ENCODE data around the gene RNF217. TPM values are rescaled to one million over a fixed set of nuclear protein-coding genes. Genes with fewer than 3 reads are reported as not detected.
A peak's percentile ranks its signal among the peaks of the same experiment; 100 is the strongest.

The RNF217 gene
- total and polyA plus RNA-seq, 2 donors, result 3.4 to 7.8 TPM

GRCh38 chr6:125050663-125051318 lies 88.6 kb downstream of the RNF217 start:
- 87% methylated on average over 4 of the region's 4 CpGs for WGBS

GRCh38 chr6:125053809-125054208 lies 91.6 kb downstream of the RNF217 start:
- Histone ChIP-seq H3K4me1 (ENCODE audit: control insufficient read depth in 2 of 2, insufficient read depth in 2 of 2, low read length in 2 of 2) (no peaks in the 10 kb centered on the region), H3K27ac (ENCODE audit: low read depth in 1 of 2, low read length in 1 of 2) (no peak overlapping the region), H3K36me3 (ENCODE audit: control insufficient read depth in 2 of 2, insufficient read depth in 2 of 2, low read length in 1 of 2) (no peaks in the 10 kb centered on the region), H3K9me3 (ENCODE audit: control insufficient read depth in 2 of 2, insufficient read depth in 1 of 2, low read length in 1 of 2) (no peaks in the 10 kb centered on the region), H3K27me3 (ENCODE audit: control insufficient read depth in 2 of 2, insufficient read depth in 1 of 2, low read length in 1 of 2) (no peaks in the 10 kb centered on the region), H3K4me3 (ENCODE audit: low read length in 2 of 2) (no peak overlapping the region)
- DNase-seq (ENCODE audit: low read depth in 6 of 9, low spot score in 9 of 9), result no peak
- WGBS, result 97% methylated on average over 2 of the region's 2 CpGs

More at GRCh38 chr6:125050663-125051318, 88.6 kb downstream of the RNF217 start:
- no peaks in the 10 kb centered on the region for H3K36me3 ChIP-seq (ENCODE audit: control insufficient read depth in 2 of 2, insufficient read depth in 2 of 2, low read length in 1 of 2)
- no peaks in the 10 kb centered on the region for H3K4me1 ChIP-seq (ENCODE audit: control insufficient read depth in 2 of 2, insufficient read depth in 2 of 2, low read length in 2 of 2)
- no peak overlapping the region for H3K4me3 ChIP-seq (ENCODE audit: low read length in 2 of 2)
- H3K9me3 ChIP-seq (ENCODE audit: control insufficient read depth in 2 of 2, insufficient read depth in 1 of 2, low read length in 1 of 2), result no peaks in the 10 kb centered on the region
- DNase-seq (ENCODE audit: low read depth in 6 of 9, low spot score in 9 of 9), result no peak
- H3K27me3 ChIP-seq (ENCODE audit: control insufficient read depth in 2 of 2, insufficient read depth in 1 of 2, low read length in 1 of 2), result no peaks in the 10 kb centered on the region
- H3K27ac ChIP-seq (ENCODE audit: low read depth in 1 of 2, low read length in 1 of 2), result no peak overlapping the region

DNA sequence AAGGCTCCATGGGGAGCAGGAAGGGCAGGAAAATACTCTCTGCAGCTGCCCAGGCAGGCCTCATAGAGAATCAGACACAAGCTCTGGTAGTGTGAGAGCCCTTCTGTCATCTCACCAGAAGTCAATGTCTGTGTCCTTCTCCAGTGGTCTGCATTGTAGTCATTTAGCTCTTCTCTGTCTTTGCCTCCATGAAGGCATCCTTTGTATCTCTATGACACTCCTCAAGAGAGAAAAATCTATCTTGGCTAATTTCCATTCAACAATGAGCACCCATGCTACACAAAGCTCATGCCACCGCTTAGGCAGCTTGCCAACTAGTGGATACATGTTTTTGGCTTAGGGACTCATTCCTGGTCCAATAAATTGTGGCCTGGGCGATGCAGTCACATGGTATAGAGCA lies 92.1 kb downstream of the RNF217 start:
- 92% methylated on average over 2 of the region's 2 CpGs for WGBS
- Histone ChIP-seq H3K9me3 (ENCODE audit: control insufficient read depth in 2 of 2, insufficient read depth in 1 of 2, low read length in 1 of 2) (no peaks in the 10 kb centered on the region), H3K4me1 (ENCODE audit: control insufficient read depth in 2 of 2, insufficient read depth in 2 of 2, low read length in 2 of 2) (no peaks in the 10 kb centered on the region), H3K27ac (ENCODE audit: low read depth in 1 of 2, low read length in 1 of 2) (no peak overlapping the region), H3K4me3 (ENCODE audit: low read length in 2 of 2) (no peak overlapping the region), H3K36me3 (ENCODE audit: control insufficient read depth in 2 of 2, insufficient read depth in 2 of 2, low read length in 1 of 2) (no peaks in the 10 kb centered on the region), H3K27me3 (ENCODE audit: control insufficient read depth in 2 of 2, insufficient read depth in 1 of 2, low read length in 1 of 2) (no peaks in the 10 kb centered on the region)
- no peak for DNase-seq (ENCODE audit: low read depth in 6 of 9, low spot score in 9 of 9)

- no peaks in the 10 kb centered on the region for H3K36me3 ChIP-seq (ENCODE audit: control insufficient read depth in 2 of 2, insufficient read depth in 2 of 2, low read length in 1 of 2)
- no peak overlapping the region for H3K27ac ChIP-seq (ENCODE audit: low read depth in 1 of 2, low read length in 1 of 2)
- no peaks in the 10 kb centered on the region for H3K4me1 ChIP-seq (ENCODE audit: control insufficient read depth in 2 of 2, insufficient read depth in 2 of 2, low read length in 2 of 2)
- no peaks in the 10 kb centered on the region for H3K27me3 ChIP-seq (ENCODE audit: control insufficient read depth in 2 of 2, insufficient read depth in 1 of 2, low read length in 1 of 2)
- DNase-seq (ENCODE audit: low read depth in 6 of 9, low spot score in 9 of 9), result no peak
- no peak overlapping the region for H3K4me3 ChIP-seq (ENCODE audit: low read length in 2 of 2)
- 93% methylated on average over 5 of the region's 5 CpGs for WGBS
- no peaks in the 10 kb centered on the region for H3K9me3 ChIP-seq (ENCODE audit: control insufficient read depth in 2 of 2, insufficient read depth in 1 of 2, low read length in 1 of 2)
Measured at GRCh38 chr6:125057392-125058246, 95.4 kb downstream of the RNF217 start.

DNA sequence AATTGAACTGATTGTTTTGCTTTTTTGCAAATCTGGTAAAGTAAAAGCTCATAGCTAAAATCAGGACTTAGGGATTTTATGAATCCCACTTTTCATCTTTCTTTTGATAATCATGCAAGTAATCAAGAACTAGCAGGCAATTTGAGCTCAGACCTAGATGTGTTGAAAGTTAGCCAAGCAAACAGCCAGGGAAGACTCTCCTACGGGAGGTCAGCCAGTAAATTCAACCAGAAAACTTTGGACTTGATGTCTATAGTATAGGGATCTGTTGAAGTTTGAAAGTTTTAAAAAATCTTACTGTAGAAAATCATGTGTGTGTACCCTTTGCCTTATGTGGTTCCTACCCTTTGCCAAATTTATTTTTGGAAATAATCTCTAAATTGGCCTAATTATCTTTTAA lies 96.3 kb downstream of the RNF217 start:
- no peaks in the 10 kb centered on the region for H3K9me3 ChIP-seq (ENCODE audit: control insufficient read depth in 2 of 2, insufficient read depth in 1 of 2, low read length in 1 of 2)
- WGBS, result 83% methylated on average over 1 of the region's 1 CpG
- no peaks in the 10 kb centered on the region for H3K4me1 ChIP-seq (ENCODE audit: control insufficient read depth in 2 of 2, insufficient read depth in 2 of 2, low read length in 2 of 2)
- no peak overlapping the region for H3K27ac ChIP-seq (ENCODE audit: low read depth in 1 of 2, low read length in 1 of 2)
- H3K27me3 ChIP-seq (ENCODE audit: control insufficient read depth in 2 of 2, insufficient read depth in 1 of 2, low read length in 1 of 2), result no peaks in the 10 kb centered on the region
- DNase-seq (ENCODE audit: low read depth in 6 of 9, low spot score in 9 of 9), result no peak
- no peak overlapping the region for H3K4me3 ChIP-seq (ENCODE audit: low read length in 2 of 2)
- no peaks in the 10 kb centered on the region for H3K36me3 ChIP-seq (ENCODE audit: control insufficient read depth in 2 of 2, insufficient read depth in 2 of 2, low read length in 1 of 2)

DNA sequence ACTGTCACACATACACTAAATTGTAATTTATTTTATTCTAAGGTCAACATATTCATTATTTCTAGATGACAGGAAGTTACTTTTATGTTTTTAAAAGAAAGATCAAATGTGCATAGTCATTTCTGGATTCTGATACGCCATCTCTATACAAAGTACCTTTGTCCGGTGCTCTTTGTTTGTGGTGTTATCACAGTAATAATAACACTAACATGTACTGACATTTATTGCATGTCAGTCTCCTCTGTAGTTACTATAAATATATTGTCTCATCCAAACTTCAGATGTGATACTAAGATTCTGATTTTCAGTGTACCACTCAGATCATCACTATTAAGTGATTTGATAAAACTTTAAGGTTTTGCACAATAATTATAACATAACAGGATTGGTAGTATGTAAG lies 101.1 kb downstream of the RNF217 start:
- no peak overlapping the region for H3K27ac ChIP-seq (ENCODE audit: low read depth in 1 of 2, low read length in 1 of 2)

GRCh38 chr6:125066140-125066539 lies 103.9 kb downstream of the RNF217 start:
- no peak overlapping the region for H3K27ac ChIP-seq (ENCODE audit: low read depth in 1 of 2, low read length in 1 of 2)
- H3K9me3 ChIP-seq (ENCODE audit: control insufficient read depth in 2 of 2, insufficient read depth in 1 of 2, low read length in 1 of 2), result no peaks in the 10 kb centered on the region
- 96% methylated on average over 6 of the region's 6 CpGs for WGBS
- no peaks in the 10 kb centered on the region for H3K36me3 ChIP-seq (ENCODE audit: control insufficient read depth in 2 of 2, insufficient read depth in 2 of 2, low read length in 1 of 2)
- H3K27me3 ChIP-seq (ENCODE audit: control insufficient read depth in 2 of 2, insufficient read depth in 1 of 2, low read length in 1 of 2), result no peaks in the 10 kb centered on the region
- H3K4me3 ChIP-seq (ENCODE audit: low read length in 2 of 2), result no peak overlapping the region
- DNase-seq (ENCODE audit: low read depth in 6 of 9, low spot score in 9 of 9), result no peak
- peaks cover 0 to 4% of the 10 kb centered on the region in 2 donors for H3K4me1 ChIP-seq (ENCODE audit: control insufficient read depth in 2 of 2, insufficient read depth in 2 of 2, low read length in 2 of 2)

More for the DNA sequence above, 101.1 kb downstream of the RNF217 start:
- Histone ChIP-seq H3K4me3 (ENCODE audit: low read length in 2 of 2) (no peak overlapping the region), H3K9me3 (ENCODE audit: control insufficient read depth in 2 of 2, insufficient read depth in 1 of 2, low read length in 1 of 2) (no peaks in the 10 kb centered on the region), H3K4me1 (ENCODE audit: control insufficient read depth in 2 of 2, insufficient read depth in 2 of 2, low read length in 2 of 2) (peaks cover 0 to 4% of the 10 kb centered on the region in 2 donors), H3K36me3 (ENCODE audit: control insufficient read depth in 2 of 2, insufficient read depth in 2 of 2, low read length in 1 of 2) (no peaks in the 10 kb centered on the region), H3K27me3 (ENCODE audit: control insufficient read depth in 2 of 2, insufficient read depth in 1 of 2, low read length in 1 of 2) (no peaks in the 10 kb centered on the region)
- WGBS, result 73% methylated on average over 2 of the region's 2 CpGs
- DNase-seq (ENCODE audit: low read depth in 6 of 9, low spot score in 9 of 9), result no peak

DNA sequence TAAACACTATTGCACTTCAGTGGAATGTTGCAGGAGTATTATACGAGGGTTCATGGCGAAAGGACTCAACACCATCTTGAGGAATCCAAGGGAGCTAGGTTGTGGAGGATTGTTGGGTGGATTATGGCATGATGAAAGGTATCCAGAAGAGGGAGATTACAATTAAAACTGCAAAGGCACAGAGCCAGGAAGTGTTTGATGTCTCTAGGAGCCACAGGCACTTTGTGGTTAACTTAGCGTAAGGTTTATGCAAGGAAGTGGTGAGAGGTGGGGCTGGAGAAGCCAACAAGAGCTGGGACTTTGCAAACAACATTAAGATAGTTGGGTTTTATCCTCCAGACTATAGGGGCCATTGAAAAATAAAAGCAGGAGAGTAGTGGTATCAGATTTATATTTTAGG lies 104.7 kb downstream of the RNF217 start:
- H3K4me3 ChIP-seq (ENCODE audit: low read length in 2 of 2), result no peak overlapping the region
- WGBS, result 38% methylated on average over 3 of the region's 3 CpGs
- no peaks in the 10 kb centered on the region for H3K9me3 ChIP-seq (ENCODE audit: control insufficient read depth in 2 of 2, insufficient read depth in 1 of 2, low read length in 1 of 2)
- H3K4me1 ChIP-seq (ENCODE audit: control insufficient read depth in 2 of 2, insufficient read depth in 2 of 2, low read length in 2 of 2), result peaks cover 0 to 4% of the 10 kb centered on the region in 2 donors
- no peak overlapping the region for H3K27ac ChIP-seq (ENCODE audit: low read depth in 1 of 2, low read length in 1 of 2)
- DNase-seq (ENCODE audit: low read depth in 6 of 9, low spot score in 9 of 9), result peak; percentile 10 to 77 (median 35)
- H3K36me3 ChIP-seq (ENCODE audit: control insufficient read depth in 2 of 2, insufficient read depth in 2 of 2, low read length in 1 of 2), result no peaks in the 10 kb centered on the region
- no peaks in the 10 kb centered on the region for H3K27me3 ChIP-seq (ENCODE audit: control insufficient read depth in 2 of 2, insufficient read depth in 1 of 2, low read length in 1 of 2)

- H3K36me3 ChIP-seq (ENCODE audit: control insufficient read depth in 2 of 2, insufficient read depth in 2 of 2, low read length in 1 of 2), result no peaks in the 10 kb centered on the region
- no peaks in the 10 kb centered on the region for H3K9me3 ChIP-seq (ENCODE audit: control insufficient read depth in 2 of 2, insufficient read depth in 1 of 2, low read length in 1 of 2)
- WGBS, result 86% methylated on average over 1 of the region's 1 CpG
- DNase-seq (ENCODE audit: low read depth in 6 of 9, low spot score in 9 of 9), result no peak
- H3K4me3 ChIP-seq (ENCODE audit: low read length in 2 of 2), result no peak overlapping the region
- no peak overlapping the region for H3K27ac ChIP-seq (ENCODE audit: low read depth in 1 of 2, low read length in 1 of 2)
- H3K4me1 ChIP-seq (ENCODE audit: control insufficient read depth in 2 of 2, insufficient read depth in 2 of 2, low read length in 2 of 2), result peaks cover 0 to 4% of the 10 kb centered on the region in 2 donors
- H3K27me3 ChIP-seq (ENCODE audit: control insufficient read depth in 2 of 2, insufficient read depth in 1 of 2, low read length in 1 of 2), result no peaks in the 10 kb centered on the region
Measured at GRCh38 chr6:125067552-125067951, 105.3 kb downstream of the RNF217 start.
